ENCODE data around the gene AGBL3. TPM values are rescaled to one million over a fixed set of nuclear protein-coding genes. Genes with fewer than 3 reads are reported as not detected.
"Not testable (repeated sequence)": the region's sequence is repeated elsewhere in the genome, so short reads cannot be mapped to it uniquely, and the experiment has no call there.

AGBL3 gene
- total RNA-seq, 1 donor from 2014 or later: 0.51 TPM

GRCh38 chr7:134963036-134963435 is 23.3 kb upstream of the AGBL3 start:
- no peak for DNase-seq (ENCODE audit: low read depth in 2 of 2)

DNA sequence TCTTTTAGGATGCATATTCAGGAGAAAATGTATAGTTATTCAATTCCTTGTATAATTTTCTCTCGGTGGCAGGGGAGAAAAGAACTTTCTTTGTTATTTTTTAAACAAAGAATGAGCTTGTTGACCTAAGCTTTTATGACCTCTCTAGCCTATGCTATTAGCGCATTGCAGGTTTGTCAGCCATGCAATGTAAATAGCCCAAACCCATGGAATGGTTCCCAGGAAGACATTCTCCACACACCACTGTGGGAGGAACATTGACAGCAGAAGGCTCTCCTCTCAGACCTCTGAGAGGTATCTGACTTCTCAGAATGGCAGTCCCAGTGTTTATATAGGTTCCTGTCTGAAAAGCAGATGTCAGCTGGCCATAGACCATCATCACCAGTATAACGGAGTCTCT is 19.6 kb upstream of the AGBL3 start:
- no peak for DNase-seq (ENCODE audit: low read depth in 2 of 2)

DNA sequence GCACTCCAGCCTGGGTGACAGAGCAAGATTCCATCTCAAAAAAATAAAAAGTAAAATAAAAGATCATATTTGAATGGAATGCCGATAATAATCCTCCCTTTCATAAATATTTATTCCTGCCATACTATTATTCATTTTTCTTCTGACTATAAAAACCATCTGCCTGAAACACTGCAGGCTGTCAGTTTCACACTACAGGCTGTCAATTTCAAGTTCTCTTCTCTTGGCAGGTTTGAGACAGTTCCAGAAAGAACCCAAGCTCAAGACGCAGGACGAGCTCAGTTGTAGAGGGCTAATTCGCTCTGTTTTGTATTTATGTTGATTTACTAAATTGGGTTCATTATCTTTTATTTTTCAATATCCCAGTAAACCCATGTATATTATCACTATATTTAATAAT is 18.2 kb upstream of the AGBL3 start:
- no peak for DNase-seq (ENCODE audit: low read depth in 2 of 2)

DNA sequence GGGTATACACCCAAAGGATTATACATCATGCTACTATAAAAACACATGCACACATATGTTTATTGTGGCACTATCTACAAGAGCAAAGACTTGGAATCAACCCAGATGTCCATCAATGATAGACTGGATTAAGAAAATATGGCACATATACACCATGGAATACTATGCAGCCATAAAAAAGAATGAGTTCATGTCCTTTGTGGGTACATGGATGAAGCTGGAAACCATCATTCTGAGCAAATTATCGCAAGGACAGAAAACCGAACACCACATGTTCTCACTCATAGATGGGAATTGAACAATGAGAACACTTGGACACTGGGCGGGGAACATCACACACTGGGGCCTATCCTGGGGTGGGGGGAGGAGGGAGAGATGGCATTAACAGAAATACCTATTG is 4.7 kb upstream of the AGBL3 start:
- DNase-seq (ENCODE audit: low read depth in 2 of 2): not testable (repeated sequence)

GRCh38 chr7:134985894-134986362 is 380 bp upstream of the AGBL3 start:
- DNase-seq (ENCODE audit: low read depth in 2 of 2): no peak

DNA sequence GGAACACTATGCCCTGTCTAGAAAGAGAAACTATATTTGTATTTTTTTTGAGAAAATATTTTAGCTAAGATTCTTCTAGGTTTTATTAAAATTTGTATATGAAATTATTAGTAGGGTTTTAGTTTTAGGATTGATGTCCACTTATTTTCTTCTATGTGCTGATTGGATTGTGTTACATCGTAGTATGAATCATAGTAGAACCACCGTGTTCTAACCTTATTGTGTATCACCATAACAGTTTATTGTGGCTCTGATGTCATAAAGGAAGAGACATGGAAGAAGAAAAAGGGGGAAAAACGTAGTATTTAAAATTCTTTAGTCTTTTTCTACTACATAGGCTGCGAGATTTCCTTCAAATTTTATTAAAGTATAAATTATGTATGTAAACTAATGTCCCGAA is 1.9 kb downstream of the AGBL3 start:
- DNase-seq (ENCODE audit: low read depth in 2 of 2): peak in 1 of 2 donors; percentile 29

DNA sequence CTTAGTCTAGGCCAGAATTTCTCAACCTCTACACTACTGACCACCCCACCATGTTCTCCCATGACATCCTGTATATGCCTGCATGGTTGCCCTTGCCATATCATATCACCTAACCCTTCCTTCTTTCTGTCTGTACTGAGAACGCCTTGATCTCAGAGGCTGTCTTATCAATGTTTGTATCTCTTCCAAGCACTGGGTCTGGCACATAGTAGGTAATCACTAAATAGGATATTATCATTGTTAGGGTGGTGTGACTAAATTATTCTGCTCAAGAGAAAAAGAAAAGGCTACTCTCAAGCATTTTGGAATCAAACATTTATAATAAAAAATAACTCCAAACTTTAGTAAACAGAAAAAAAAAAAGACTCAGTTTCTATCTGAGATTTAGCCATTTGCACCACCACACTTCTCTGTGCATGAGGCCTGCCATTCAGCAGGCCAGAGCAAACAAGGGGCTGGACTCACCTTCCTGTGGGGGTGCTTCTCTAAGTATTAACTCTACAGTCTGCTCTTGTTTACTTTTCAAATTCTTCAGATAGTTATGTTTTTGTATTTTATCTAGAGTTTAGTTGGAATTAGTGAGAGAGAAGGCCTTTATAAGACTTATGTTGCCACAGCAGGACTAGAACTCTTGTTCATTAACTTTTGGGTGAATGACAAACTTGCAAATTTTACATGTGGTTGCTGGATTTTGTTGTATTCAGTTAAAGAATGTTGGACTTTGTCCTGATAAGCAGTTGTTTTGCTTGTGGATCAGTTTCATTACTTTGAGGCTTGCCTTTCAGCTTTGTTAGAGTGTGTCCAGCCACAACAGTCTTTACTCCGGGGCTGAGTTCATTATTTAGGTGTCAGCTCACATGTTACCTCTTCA is 5.4 kb downstream of the AGBL3 start:
- no peak for DNase-seq (ENCODE audit: low read depth in 2 of 2)

GRCh38 chr7:134992626-134993179 is 6.4 kb downstream of the AGBL3 start:
- peak in 1 of 2 donors; percentile 14 for DNase-seq (ENCODE audit: low read depth in 2 of 2)

DNA sequence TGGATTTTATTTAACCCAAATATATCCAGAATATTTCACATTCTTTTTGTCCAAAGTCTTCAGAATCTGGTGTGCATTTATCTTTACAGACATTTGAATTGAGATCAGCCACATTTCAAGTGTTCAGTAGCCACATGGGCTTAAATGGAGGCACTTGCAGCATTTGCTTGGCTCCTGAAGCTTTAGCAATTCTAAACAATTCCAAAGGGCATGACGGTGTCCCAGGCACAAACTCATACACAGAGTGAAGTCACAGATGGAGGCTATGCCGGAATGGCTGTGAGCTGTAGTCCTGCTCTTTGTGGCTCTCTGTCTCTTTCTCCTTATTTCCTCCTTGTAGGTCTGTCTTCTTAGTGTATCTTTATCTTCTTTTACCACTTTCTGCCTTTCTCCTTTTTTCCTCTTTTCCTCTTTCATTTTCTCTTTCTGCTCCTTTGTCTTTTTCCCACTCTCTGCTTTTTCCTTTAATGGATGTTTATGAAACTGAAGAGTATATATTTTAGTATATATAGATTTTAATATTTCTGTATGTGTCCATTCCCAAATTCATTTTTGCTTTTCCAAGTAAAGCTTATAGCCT is 7.7 kb downstream of the AGBL3 start:
- no peak for DNase-seq (ENCODE audit: low read depth in 2 of 2)

DNA sequence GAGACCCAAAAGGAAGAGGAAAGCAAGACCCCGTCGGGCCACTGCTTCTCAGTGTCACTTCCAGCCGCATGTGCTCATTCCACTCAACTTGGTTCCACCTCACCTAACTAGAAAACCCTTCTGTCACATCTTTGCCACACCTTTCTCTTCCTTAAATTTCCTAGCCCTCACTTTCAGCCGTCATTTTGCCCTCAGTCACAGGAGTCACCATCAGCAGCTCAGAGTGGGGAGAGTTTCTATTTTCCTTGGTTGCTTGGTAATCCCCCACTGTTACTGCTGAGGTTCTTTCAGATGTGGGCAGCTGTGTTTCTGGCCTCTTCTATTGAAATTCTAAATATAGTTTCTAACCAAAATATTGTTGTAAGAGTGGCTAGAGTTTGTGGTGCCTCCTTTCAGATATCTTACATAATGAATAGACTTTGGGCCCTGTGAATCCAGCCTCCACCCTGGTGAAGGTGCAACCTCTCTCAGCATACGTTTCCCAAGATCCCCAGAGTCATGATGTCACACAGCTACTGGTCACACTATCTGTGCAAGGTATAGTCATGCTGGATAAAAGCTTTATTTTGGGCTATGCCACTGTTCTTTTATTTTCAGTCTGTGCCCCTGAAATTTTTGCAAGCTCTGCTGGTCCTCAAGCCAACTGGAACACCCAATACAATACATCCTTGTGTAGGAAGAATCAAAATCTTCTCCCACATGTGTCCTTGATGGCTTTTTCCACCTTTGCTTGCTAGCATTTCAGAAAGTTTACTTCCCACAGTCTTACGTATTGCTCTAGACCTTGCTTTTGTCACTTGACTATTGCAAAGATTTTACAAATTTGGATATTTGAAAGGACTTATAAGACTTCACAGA is 9.2 kb downstream of the AGBL3 start:
- DNase-seq (ENCODE audit: low read depth in 2 of 2): no peak

DNA sequence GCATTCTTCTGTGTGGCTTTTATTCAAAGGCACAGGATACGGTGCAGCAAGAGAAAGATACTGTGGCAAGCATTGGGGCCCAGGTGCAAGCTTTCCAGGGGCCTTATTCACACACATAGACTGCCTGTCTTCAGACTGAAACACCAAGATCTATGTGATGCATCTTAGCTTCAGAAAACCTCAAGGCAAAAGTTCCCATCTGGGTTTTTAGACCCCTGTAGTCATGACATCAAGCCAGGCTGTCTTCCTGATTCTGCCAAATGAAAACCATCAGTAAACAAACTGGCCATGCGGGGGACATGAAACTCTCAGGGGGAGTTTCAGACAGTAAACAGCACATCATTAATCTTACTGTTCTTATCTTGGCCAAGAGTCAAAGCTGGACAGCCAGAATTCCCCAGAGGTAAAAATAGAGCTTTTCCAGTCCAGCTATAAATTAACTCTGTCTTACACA is 9.8 kb downstream of the AGBL3 start:
- no peak for DNase-seq (ENCODE audit: low read depth in 2 of 2)

- no peak for DNase-seq (ENCODE audit: low read depth in 2 of 2)
These were observed 11.0 kb downstream of the AGBL3 start for GRCh38 chr7:134997214-134997885.

GRCh38 chr7:134999136-134999535 is 12.8 kb downstream of the AGBL3 start:
- no peak for DNase-seq (ENCODE audit: low read depth in 2 of 2)

DNA sequence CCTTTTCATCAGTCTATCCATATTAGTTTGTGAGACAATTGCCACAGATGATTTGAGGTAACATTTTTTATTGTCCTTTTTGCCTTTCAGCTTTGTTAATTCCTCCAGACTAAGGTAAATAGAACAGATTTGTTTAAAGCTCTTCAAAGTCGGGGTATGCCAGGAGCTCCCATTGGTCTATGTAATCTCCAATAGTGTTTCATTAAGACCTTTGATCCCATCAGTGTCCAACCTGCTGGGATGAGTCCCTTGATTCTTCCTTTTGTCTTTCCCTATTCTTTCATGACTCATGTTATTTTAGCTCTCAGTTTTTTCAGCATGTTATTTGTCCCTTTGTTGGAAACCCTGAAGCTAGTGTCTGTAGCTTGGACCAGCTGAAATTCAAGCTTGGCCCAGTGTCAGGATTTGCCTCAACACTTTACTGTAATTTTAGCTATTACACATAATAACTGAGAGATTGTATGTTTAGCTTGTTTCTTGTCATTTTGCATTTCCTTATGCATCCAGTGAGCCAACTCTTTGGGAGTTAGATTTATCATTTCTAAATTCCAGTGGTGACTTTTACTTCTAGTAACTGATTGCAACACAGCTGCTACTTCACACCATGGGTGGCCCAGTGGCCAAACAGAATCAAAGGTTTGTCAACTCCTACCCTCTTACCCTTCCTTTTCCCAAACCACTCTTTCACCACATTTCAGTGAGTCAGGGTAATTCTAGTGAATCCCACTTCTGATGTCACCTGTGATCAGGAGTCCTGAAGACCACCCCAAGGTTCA is 15.3 kb downstream of the AGBL3 start:
- no peak for DNase-seq (ENCODE audit: low read depth in 2 of 2)

- no peak for DNase-seq (ENCODE audit: low read depth in 2 of 2)
These were observed 25.9 kb downstream of the AGBL3 start for GRCh38 chr7:135012229-135012628.

GRCh38 chr7:135023622-135024021 is 37.3 kb downstream of the AGBL3 start:
- no peak for DNase-seq (ENCODE audit: low read depth in 2 of 2)

DNA sequence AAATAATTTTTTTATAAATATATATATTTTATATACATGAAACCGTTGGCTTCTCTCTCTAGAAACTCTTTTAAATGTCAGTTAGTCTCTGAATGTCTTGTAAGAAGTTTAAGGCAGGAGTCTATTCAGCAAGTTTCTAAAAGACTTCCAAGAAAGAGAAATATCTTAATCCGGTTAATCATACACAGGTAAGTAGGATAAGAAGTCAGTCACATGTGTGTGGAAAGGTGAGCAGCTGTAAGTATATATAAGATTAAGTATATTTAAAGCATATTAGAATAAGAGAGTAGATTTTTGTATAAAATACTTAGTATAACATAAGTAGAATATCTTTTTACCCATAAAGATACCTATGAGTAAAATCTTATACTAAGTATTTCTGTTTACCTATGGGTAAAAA is 48.9 kb downstream of the AGBL3 start:
- DNase-seq (ENCODE audit: low read depth in 2 of 2): no peak

DNA sequence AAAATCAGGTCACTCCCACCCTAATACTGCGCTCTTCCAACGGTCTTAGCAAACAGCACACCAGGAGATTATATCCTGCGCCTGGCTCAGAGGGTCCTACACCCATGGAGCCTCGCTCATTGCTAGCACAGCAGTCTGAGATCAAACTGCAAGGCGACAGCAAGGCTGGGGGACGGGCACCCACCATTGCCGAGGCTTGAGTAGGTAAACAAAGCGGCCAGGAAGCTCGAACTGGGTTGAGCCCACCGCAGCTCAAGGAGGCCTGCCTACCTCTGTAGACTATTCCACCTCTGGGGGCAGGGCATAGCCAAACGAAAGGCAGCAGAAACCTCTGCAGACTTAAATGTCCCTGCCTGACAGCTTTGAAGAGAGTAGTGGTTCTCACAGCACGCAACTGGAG is 80.7 kb downstream of the AGBL3 start:
- not testable (repeated sequence) for DNase-seq (ENCODE audit: low read depth in 2 of 2)

DNA sequence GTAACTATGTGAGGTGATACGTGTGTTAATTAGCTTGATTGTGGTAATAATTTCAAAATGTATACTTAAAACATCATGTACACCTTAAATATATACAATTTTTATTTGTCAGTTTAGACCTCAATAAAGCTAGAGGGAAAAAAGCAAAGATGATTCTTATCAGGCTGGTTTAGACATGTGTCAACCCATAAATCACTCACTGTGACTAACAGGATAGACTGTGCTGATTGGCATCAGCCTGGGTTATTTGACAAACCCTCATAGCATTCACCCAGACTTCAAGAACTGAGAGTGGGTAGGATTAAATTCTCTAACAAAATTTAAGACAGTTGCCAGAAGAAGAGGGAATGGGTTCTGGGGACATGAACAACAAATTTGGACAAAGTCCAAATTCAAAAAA is 87.8 kb downstream of the AGBL3 start:
- no peak for DNase-seq (ENCODE audit: low read depth in 2 of 2)

GRCh38 chr7:135074531-135074930 is 88.2 kb downstream of the AGBL3 start:
- no peak for DNase-seq (ENCODE audit: low read depth in 2 of 2)
